Neural cell (in vitro differentiated cells): ENCODE data around the gene VSIR.

Experiments
- CTCF ChIP-seq: fragments of 450-650 bp; IDR thresholded peaks from 2 replicates; pipeline ENCODE4 v1.5.1; 2014; ENCODE audit warnings: antibody characterized with exemption, mild to moderate bottlenecking, moderate library complexity; ENCODE audit not compliant: poor library complexity, severe bottlenecking
- POLR2AphosphoS5 ChIP-seq: IDR thresholded peaks from 2 replicates; pipeline ENCODE4 v1.6.1; 2012
- REST ChIP-seq: IDR thresholded peaks from 2 replicates; pipeline ENCODE4 v1.6.1; 2012; ENCODE audit warnings: borderline replicate concordance
- SMC3 ChIP-seq: fragments of 450-650 bp; conservative IDR thresholded peaks from 2 replicates; pipeline ENCODE4 v1.6.1; 2014; ENCODE audit warnings: antibody characterized with exemption, mild to moderate bottlenecking, moderate library complexity; ENCODE audit not compliant: poor library complexity
- TAF1 ChIP-seq: IDR thresholded peaks from 2 replicates; pipeline ENCODE4 v1.6.1; 2012; ENCODE audit warnings: low read depth

- no peak for TF ChIP-seq CTCF
- no peak for TF ChIP-seq SMC3
- no peak for TF ChIP-seq TAF1
- TF ChIP-seq POLR2AphosphoS5, result no peak
- no peak for TF ChIP-seq REST
These were observed 47.2 kb downstream of the VSIR start for GRCh38 chr10:71725998-71726579.
